Measurements from ENCODE around the gene RPS21.

RPS21 gene

GRCh38 chr20:62370115-62370806 lies 16.6 kb upstream of the RPS21 start:
- no peak overlapping the region for H3K4me3 ChIP-seq (replicated peaks; ENCODE audit: insufficient read depth, low read length)

DNA sequence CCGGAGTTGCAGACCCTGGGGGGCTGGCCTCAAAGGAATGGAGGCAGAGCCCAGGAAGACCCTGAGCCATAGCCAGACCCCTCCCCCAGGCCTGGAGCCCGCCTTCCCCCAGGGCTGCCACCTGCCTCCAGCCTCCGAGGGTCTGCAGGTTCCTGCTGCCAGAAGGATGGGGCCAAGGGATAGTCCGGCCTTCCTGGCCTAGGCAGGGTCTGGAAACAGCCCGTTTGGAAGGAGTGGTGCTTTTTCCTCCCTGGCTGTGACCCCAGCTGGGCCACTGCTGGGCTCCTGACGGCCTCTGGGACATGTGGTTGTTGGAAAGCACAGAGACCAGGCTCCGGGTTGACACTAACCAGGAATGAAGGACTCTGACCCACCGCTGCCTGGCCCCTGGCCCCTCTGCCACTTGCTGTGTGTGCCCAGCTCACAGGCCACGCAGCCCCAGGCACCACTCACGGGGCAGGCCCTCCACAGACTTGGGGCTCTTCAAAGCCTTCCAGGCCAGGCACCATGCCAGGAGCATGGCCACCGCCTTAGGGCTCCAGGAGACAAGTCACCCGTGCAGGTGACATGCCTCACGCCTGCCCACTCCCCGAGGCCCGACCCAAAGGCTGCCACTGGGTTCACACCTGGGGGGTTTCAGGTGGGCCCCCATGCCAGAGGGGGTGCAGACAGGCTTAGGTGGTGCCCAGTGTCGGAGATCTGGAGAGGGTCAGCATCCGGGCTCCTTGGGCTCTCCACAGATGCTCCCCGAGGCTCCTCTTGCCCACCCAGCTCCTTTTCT lies 15.9 kb upstream of the RPS21 start:
- TF ChIP-seq POLR2AphosphoS5 (IDR thresholded peaks at IDR 0.05; ENCODE audit: low read depth) (no peak), SPI1 (IDR thresholded peaks at IDR 0.05; ENCODE audit: borderline replicate concordance, low read depth) (no peak), GABPA (IDR thresholded peaks at IDR 0.05; ENCODE audit: low read depth) (no peak), CTCF (IDR thresholded peaks at IDR 0.05; ENCODE audit: insufficient read depth, low read length) (no peak)
- TF ChIP-seq, protein P1, sequence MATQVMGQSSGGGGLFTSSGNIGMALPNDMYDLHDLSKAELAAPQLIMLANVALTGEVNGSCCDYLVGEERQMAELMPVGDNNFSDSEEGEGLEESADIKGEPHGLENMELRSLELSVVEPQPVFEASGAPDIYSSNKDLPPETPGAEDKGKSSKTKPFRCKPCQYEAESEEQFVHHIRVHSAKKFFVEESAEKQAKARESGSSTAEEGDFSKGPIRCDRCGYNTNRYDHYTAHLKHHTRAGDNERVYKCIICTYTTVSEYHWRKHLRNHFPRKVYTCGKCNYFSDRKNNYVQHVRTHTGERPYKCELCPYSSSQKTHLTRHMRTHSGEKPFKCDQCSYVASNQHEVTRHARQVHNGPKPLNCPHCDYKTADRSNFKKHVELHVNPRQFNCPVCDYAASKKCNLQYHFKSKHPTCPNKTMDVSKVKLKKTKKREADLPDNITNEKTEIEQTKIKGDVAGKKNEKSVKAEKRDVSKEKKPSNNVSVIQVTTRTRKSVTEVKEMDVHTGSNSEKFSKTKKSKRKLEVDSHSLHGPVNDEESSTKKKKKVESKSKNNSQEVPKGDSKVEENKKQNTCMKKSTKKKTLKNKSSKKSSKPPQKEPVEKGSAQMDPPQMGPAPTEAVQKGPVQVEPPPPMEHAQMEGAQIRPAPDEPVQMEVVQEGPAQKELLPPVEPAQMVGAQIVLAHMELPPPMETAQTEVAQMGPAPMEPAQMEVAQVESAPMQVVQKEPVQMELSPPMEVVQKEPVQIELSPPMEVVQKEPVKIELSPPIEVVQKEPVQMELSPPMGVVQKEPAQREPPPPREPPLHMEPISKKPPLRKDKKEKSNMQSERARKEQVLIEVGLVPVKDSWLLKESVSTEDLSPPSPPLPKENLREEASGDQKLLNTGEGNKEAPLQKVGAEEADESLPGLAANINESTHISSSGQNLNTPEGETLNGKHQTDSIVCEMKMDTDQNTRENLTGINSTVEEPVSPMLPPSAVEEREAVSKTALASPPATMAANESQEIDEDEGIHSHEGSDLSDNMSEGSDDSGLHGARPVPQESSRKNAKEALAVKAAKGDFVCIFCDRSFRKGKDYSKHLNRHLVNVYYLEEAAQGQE (IDR thresholded peaks at IDR 0.05; ENCODE audit: insufficient replicate concordance, low read depth): no peak
- H3K27ac ChIP-seq (replicated peaks): no peak overlapping the region
- no peak for DNase-seq (ENCODE audit: low read depth in 1 of 2, low spot score in 1 of 2)
- H3K27me3 ChIP-seq (ENCODE audit: insufficient read depth, poor library complexity, severe bottlenecking): peaks cover 23% of the 10 kb centered on the region
- no peak overlapping the region for H3K4me3 ChIP-seq (replicated peaks; ENCODE audit: insufficient read depth, low read length)

More at GRCh38 chr20:62370115-62370806, 16.6 kb upstream of the RPS21 start:
- DNase-seq (ENCODE audit: low read depth in 1 of 2, low spot score in 1 of 2): no peak
- Histone ChIP-seq H3K27me3 (ENCODE audit: insufficient read depth, poor library complexity, severe bottlenecking) (peaks cover 30% of the 10 kb centered on the region), H3K27ac (replicated peaks) (no peak overlapping the region)
- TF ChIP-seq SPI1 (IDR thresholded peaks at IDR 0.05; ENCODE audit: borderline replicate concordance, low read depth): no peak
- TF ChIP-seq GABPA (IDR thresholded peaks at IDR 0.05; ENCODE audit: low read depth): no peak
- TF ChIP-seq, protein P1 (IDR thresholded peaks at IDR 0.05; ENCODE audit: insufficient replicate concordance, low read depth): no peak
- no peak for TF ChIP-seq CTCF (IDR thresholded peaks at IDR 0.05; ENCODE audit: insufficient read depth, low read length)
- no peak for TF ChIP-seq POLR2AphosphoS5 (IDR thresholded peaks at IDR 0.05; ENCODE audit: low read depth)

- H3K4me3 ChIP-seq (replicated peaks; ENCODE audit: insufficient read depth, low read length): no peak overlapping the region
- TF ChIP-seq SPI1 (IDR thresholded peaks at IDR 0.05; ENCODE audit: borderline replicate concordance, low read depth): no peak
- TF ChIP-seq, protein P1 (IDR thresholded peaks at IDR 0.05; ENCODE audit: insufficient replicate concordance, low read depth): no peak
- no peak for TF ChIP-seq GABPA (IDR thresholded peaks at IDR 0.05; ENCODE audit: low read depth)
- no peak for TF ChIP-seq POLR2AphosphoS5 (IDR thresholded peaks at IDR 0.05; ENCODE audit: low read depth)
- TF ChIP-seq CTCF (IDR thresholded peaks at IDR 0.05; ENCODE audit: insufficient read depth, low read length): no peak
- H3K27me3 ChIP-seq (ENCODE audit: insufficient read depth, poor library complexity, severe bottlenecking): peaks cover 17% of the 10 kb centered on the region
- DNase-seq (ENCODE audit: low read depth in 1 of 2, low spot score in 1 of 2): no peak
- no peak overlapping the region for H3K27ac ChIP-seq (replicated peaks)
Measured at GRCh38 chr20:62371588-62372041, 15.3 kb upstream of the RPS21 start.
